Uterus (tissue), 2 donors: ENCODE data around the gene TRAPPC12.

Experiments
- POLR2A ChIP-seq, 2 donors: fragments of 450-650 bp; IDR thresholded peaks; one replicate each; pipeline ENCODE4 v1.6.1; 2016; ENCODE audit warnings: antibody characterized with exemption in 2 of 2, mild to moderate bottlenecking in 1 of 2, moderate library complexity in 1 of 2
- TF ChIP-seq, protein P1 (sequence below), 4 experiments: fragments of 200-600 bp in 2 of 4; fragments of 450-650 bp in 2 of 4; sonication (generic) in 2 of 4; IDR thresholded peaks; one replicate each; pipeline ENCODE4 v1.5.1; 2016 to 2019; ENCODE audit warnings: antibody characterized with exemption in 4 of 4, mild to moderate bottlenecking in 2 of 4, moderate library complexity in 1 of 4

GRCh38 chr2:3387644-3388411, 8.3 kb downstream of the TRAPPC12 start:
- TF ChIP-seq, protein P1, sequence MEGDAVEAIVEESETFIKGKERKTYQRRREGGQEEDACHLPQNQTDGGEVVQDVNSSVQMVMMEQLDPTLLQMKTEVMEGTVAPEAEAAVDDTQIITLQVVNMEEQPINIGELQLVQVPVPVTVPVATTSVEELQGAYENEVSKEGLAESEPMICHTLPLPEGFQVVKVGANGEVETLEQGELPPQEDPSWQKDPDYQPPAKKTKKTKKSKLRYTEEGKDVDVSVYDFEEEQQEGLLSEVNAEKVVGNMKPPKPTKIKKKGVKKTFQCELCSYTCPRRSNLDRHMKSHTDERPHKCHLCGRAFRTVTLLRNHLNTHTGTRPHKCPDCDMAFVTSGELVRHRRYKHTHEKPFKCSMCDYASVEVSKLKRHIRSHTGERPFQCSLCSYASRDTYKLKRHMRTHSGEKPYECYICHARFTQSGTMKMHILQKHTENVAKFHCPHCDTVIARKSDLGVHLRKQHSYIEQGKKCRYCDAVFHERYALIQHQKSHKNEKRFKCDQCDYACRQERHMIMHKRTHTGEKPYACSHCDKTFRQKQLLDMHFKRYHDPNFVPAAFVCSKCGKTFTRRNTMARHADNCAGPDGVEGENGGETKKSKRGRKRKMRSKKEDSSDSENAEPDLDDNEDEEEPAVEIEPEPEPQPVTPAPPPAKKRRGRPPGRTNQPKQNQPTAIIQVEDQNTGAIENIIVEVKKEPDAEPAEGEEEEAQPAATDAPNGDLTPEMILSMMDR (IDR thresholded peaks at IDR 0.05): no peak
- no peak for TF ChIP-seq POLR2A (IDR thresholded peaks at IDR 0.05)
